Nephron (organoid): Measurements from ENCODE around the gene OBSCN.

ENCODE experiments used
- H3K27ac Mint-ChIP-seq, 3 experiments: 2 replicates each; pipeline ENCODE4 v1.8.0; 2020; ENCODE audit warnings: mixed read lengths in 3 of 3, mild to moderate bottlenecking in 2 of 3, moderate library complexity in 1 of 3
- H3K27me3 Mint-ChIP-seq: 2 replicates; pipeline ENCODE4 v1.8.0; 2021; ENCODE audit warnings: low read depth, mild to moderate bottlenecking, moderate library complexity, mixed read lengths
- H3K36me3 Mint-ChIP-seq: 2 replicates; pipeline ENCODE4 v1.8.0; 2020; ENCODE audit warnings: low read depth, mixed read lengths
- H3K4me1 Mint-ChIP-seq: 2 replicates; pipeline ENCODE4 v1.8.0; 2020; ENCODE audit warnings: mixed read lengths
- H3K4me3 Mint-ChIP-seq, 3 experiments: 2 replicates each; pipeline ENCODE4 v1.8.0; 2020; ENCODE audit warnings: mild to moderate bottlenecking in 3 of 3, mixed read lengths in 3 of 3, moderate library complexity in 2 of 3
- H3K9me3 Mint-ChIP-seq: 2 replicates; pipeline ENCODE4 v1.8.0; 2020; ENCODE audit warnings: mixed read lengths
- CTCF ChIP-seq, 3 experiments: fragments of 200-600 bp; sonication (generic); IDR thresholded peaks; one replicate each; pipeline ENCODE4 v1.5.0; 2021; ENCODE audit warnings: antibody characterized with exemption in 3 of 3; ENCODE audit not compliant: unreplicated experiment in 3 of 3

OBSCN gene

GRCh38 chr1:228213917-228214808, 6.3 kb downstream of the OBSCN start:
- peaks cover 16% of the 10 kb centered on the region for H3K36me3 Mint-ChIP-seq
- H3K4me3 Mint-ChIP-seq = peak overlapping the region; percentile 78 to 95 (median 78)
- peaks cover 5% of the 10 kb centered on the region for H3K4me1 Mint-ChIP-seq
- no peaks in the 10 kb centered on the region for H3K9me3 Mint-ChIP-seq
- H3K27me3 Mint-ChIP-seq = no peaks in the 10 kb centered on the region
- no peak for TF ChIP-seq CTCF (IDR thresholded peaks at IDR 0.05; ENCODE audit: unreplicated experiment in 3 of 3)
- H3K27ac Mint-ChIP-seq = no peak overlapping the region

GRCh38 chr1:228214921-228215662, 7.2 kb downstream of the OBSCN start:
- Mint-ChIP-seq H3K9me3 (no peaks in the 10 kb centered on the region), H3K4me3 (peak overlapping the region; percentile 51 to 95 (median 55)), H3K4me1 (peaks cover 5% of the 10 kb centered on the region), H3K27me3 (no peaks in the 10 kb centered on the region), H3K27ac (no peak overlapping the region), H3K36me3 (peaks cover 20% of the 10 kb centered on the region)
- TF ChIP-seq CTCF (IDR thresholded peaks at IDR 0.05; ENCODE audit: unreplicated experiment in 3 of 3) = no peak

GRCh38 chr1:228215663-228216116, 7.8 kb downstream of the OBSCN start:
- H3K4me3 Mint-ChIP-seq = peak overlapping the region; percentile 65 to 80 (median 76)
- H3K27ac Mint-ChIP-seq = no peak overlapping the region
- no peak for TF ChIP-seq CTCF (IDR thresholded peaks at IDR 0.05; ENCODE audit: unreplicated experiment in 3 of 3)
- H3K4me1 Mint-ChIP-seq = peaks cover 5% of the 10 kb centered on the region
- peaks cover 24% of the 10 kb centered on the region for H3K36me3 Mint-ChIP-seq
- no peaks in the 10 kb centered on the region for H3K27me3 Mint-ChIP-seq
- H3K9me3 Mint-ChIP-seq = no peaks in the 10 kb centered on the region

GRCh38 chr1:228216371-228217320, 8.8 kb downstream of the OBSCN start:
- Mint-ChIP-seq H3K4me3 (peak overlapping the region in 1 of 3 experiments; percentile 76), H3K27me3 (no peaks in the 10 kb centered on the region), H3K36me3 (peaks cover 29% of the 10 kb centered on the region), H3K4me1 (peaks cover 5% of the 10 kb centered on the region), H3K9me3 (no peaks in the 10 kb centered on the region), H3K27ac (no peak overlapping the region)
- TF ChIP-seq CTCF (IDR thresholded peaks at IDR 0.05; ENCODE audit: unreplicated experiment in 3 of 3) = no peak

- TF ChIP-seq CTCF (IDR thresholded peaks at IDR 0.05; ENCODE audit: unreplicated experiment in 3 of 3) = peak; percentile 10 to 23 (median 19)
- peaks cover 40% of the 10 kb centered on the region for H3K36me3 Mint-ChIP-seq
- no peaks in the 10 kb centered on the region for H3K27me3 Mint-ChIP-seq
- peaks cover 5% of the 10 kb centered on the region for H3K4me1 Mint-ChIP-seq
- no peak overlapping the region for H3K4me3 Mint-ChIP-seq
- H3K27ac Mint-ChIP-seq = peak overlapping the region in 1 of 3 experiments; percentile 32
- no peaks in the 10 kb centered on the region for H3K9me3 Mint-ChIP-seq
These were observed 9.9 kb downstream of the OBSCN start for GRCh38 chr1:228217551-228218344.
